ENCODE results near the gene A2ML1. TPM values are rescaled to one million over a fixed set of nuclear protein-coding genes. Genes with fewer than 3 reads are reported as not detected.
"Not testable (repeated sequence)": the region's sequence is repeated elsewhere in the genome, so short reads cannot be mapped to it uniquely, and the experiment has no call there.

A2ML1 gene
- total RNA-seq, 1 experiment from 2014 or later: not detected

DNA sequence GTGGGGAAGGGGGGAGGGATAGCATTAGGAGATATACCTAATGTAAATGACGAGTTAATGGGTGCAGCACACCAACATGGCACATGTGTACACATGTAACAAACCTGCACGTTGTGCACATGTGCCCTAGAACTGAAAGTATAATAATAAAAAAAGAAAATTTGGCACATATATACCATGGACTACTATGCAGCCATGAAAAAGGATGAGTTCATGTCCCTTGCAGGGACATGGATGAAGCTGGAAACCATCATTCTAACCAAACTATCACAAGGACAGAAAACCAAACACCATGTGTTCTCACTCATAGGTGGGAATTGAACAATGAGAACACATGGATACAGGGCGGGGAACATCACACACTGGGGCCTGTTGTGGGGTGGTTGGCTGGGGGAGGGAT lies 21.2 kb upstream of the A2ML1 start:
- H3K4me3 ChIP-seq; H3K27me3 ChIP-seq; H3K4me1 ChIP-seq; H3K27ac ChIP-seq; H3K36me3 ChIP-seq; H3K9me3 ChIP-seq (replicated peaks); DNase-seq: not testable (repeated sequence)

DNA sequence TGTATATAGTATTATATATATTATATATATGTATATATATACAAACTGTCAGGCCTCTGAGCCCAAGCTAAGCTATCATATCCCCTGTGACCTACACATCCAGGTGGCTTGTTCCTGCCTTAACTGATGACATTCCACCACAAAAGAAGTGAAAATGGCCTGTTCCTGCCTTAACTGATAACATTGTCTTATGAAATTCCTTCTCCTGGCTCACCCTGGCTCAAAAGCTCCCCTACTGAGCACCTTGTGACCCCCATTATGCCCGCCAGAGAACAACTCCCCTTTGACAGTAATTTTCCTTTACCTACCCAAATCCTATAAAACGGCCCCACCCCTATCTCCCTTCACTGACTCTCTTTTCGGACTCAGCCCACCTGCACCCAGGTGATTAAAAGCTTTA lies 17.6 kb upstream of the A2ML1 start:
- H3K36me3 ChIP-seq; H3K27me3 ChIP-seq; H3K27ac ChIP-seq; DNase-seq; H3K4me1 ChIP-seq; H3K9me3 ChIP-seq (replicated peaks); H3K4me3 ChIP-seq: not testable (repeated sequence)

DNA sequence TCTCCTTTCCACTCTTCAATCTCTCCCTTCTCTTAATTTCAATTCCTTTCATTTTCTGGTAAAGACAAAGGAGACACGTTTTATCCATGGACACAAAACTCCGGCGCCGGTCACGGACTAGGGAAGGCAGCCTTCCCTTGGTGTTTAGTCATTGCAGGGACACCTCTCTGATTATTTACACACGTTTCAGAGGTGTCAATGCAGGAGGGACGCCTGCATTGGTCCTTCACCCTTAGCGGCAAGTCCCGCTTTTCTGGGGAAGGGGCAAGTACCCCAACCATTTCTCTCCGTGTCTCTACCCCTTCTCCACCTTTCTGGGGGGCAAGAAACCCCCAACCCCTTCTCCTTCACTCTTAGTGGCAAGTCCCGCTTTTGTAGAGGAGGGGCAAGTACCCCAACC lies 16.9 kb upstream of the A2ML1 start:
- H3K27ac ChIP-seq; H3K4me3 ChIP-seq; H3K27me3 ChIP-seq; H3K4me1 ChIP-seq; H3K36me3 ChIP-seq; DNase-seq; H3K9me3 ChIP-seq (replicated peaks): not testable (repeated sequence)

DNA sequence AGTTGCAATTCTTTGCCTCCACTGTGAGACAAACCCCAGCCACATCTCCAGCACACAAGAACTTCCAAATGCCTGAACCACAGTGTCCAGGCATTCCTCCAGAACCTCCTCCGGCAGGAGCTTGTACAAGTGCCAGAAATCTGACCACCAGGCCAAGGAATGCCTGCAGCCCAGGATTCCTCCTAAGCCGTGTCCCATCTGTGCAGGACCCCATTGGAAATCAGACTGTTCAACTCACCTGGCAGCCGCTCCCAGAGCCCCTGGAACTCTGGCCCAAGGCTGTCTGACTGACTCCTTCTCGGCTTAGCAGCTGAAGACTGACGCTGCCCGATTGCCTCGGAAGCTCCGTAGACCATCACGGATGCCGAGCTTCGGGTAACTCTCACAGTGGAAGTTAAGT lies 15.3 kb upstream of the A2ML1 start:
- not testable (repeated sequence) for H3K4me3 ChIP-seq; H3K36me3 ChIP-seq; H3K27me3 ChIP-seq; H3K4me1 ChIP-seq; H3K27ac ChIP-seq; DNase-seq; H3K9me3 ChIP-seq (replicated peaks)

DNA sequence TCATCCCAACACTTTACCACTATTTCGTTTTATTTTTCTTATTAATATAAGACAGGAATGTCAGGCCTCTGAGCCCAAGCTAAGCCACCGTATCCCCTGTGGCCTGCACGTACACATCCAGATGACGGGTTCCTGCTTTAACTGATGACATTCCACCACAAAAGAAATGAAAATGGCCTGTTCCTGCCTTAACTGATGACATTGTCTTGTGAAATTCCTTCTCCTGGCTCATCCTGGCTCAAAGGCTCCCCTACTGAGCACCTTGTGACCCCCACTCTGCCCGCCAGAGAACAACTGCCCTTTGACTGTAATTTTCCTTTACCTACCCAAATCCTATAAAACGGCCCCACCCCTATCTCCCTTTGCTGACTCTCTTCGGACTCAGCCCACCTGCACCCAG lies 12.3 kb upstream of the A2ML1 start:
- not testable (repeated sequence) for H3K36me3 ChIP-seq; H3K4me3 ChIP-seq; H3K27ac ChIP-seq; H3K9me3 ChIP-seq (replicated peaks); H3K4me1 ChIP-seq; DNase-seq; H3K27me3 ChIP-seq

DNA sequence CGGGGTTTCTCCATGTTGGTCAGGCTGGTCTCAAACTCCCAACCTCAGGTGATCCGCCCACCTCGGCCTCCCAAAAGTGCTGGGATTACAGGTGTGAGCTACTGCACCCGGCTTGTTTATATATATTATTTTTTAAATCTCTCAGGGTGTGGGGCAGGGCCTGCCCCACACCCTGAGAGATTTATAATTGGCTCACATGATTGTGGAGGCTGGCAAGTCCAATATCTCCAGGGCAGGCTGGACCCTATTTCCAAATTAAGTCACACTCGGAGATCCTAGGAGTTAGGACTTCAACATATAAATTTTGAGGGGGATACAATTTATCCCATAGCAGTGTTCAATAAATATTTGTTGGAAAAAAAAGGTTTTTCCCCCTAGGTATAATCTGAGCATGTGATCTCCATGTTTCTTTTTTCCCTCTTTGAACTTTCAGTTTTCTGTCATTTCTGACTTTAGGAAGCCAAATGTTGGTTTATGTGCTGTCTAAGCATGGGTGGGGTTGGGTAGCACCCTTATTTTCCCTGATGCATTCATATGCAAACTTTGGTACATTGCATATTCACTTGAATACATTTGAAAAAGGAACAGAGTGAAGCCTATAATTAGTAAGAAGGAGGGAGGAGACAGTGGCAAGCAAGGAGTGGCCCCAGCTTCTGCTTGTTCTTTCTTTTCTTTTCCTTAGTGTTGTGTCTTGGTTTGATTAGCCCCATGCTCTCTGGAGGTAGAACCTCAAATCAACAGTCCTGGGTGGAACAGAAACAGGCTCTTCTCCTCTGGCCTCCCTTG lies 8.7 kb upstream of the A2ML1 start:
- no peaks in the 10 kb centered on the region for H3K4me1 ChIP-seq
- DNase-seq: no peak
- H3K4me3 ChIP-seq: no peak overlapping the region
- H3K27me3 ChIP-seq: no peaks in the 10 kb centered on the region
- H3K9me3 ChIP-seq (replicated peaks): no peaks in the 10 kb centered on the region
- H3K36me3 ChIP-seq: no peaks in the 10 kb centered on the region
- H3K27ac ChIP-seq: no peak overlapping the region

DNA sequence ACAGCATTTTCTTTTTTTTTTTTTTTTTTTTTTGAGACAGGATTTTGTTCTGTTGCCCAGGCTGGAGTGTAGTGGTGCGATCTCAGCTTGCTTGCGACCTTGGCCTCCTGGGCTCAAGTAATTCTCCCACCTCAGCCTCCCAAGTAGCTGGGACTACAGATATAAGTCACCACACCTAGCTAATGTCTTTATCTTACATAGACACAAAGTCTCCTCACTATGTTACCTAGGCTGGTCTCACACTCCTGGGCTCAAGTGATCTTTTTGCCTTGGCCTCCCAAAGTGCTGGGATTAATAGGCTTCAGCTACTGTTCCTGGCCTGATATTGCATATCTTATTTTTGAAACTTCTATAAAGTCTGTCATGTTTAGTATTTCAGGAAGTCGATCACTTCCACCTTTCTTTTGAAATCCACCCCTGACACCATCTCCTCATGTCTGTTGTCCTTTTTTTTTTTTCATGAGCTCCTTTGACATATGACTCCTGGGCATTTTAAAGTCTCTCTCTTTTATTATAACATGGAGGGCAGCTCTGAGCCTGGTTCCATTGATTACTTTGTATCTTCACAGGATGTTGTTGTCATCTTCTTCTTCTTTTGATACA lies 5.9 kb upstream of the A2ML1 start:
- no peak for DNase-seq
- H3K9me3 ChIP-seq (replicated peaks): no peaks in the 10 kb centered on the region
- H3K27ac ChIP-seq: no peak overlapping the region
- no peaks in the 10 kb centered on the region for H3K27me3 ChIP-seq
- H3K4me3 ChIP-seq: no peak overlapping the region
- 0 out of 2 replicates have a peak, but pooled peaks cover 3% of the 10 kb centered on the region for H3K4me1 ChIP-seq
- H3K36me3 ChIP-seq: no peaks in the 10 kb centered on the region

DNA sequence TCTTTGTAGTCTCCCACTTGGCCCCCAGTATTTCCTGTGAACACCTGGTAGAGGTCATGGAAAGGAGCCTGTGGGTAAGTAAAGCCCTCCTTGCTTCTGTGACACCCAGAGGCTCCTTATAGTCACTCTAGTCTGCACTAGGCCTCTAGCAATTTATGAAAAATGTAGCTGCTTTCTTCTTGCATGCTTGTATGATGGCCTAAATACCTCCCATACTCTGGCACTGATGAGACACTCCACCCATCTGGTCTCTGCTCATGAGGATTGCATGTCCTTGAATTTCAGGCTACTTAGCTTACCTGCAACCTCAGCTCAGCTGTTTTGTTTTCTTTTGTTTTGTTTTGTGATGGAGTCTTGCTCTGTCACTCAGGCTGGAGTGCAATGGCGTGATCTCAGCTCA lies 4.6 kb upstream of the A2ML1 start:
- H3K9me3 ChIP-seq (replicated peaks): no peaks in the 10 kb centered on the region
- no peak for DNase-seq
- no peak overlapping the region for H3K4me3 ChIP-seq
- H3K4me1 ChIP-seq: 0 out of 2 replicates have a peak, but pooled peaks cover 3% of the 10 kb centered on the region
- no peaks in the 10 kb centered on the region for H3K36me3 ChIP-seq
- H3K27me3 ChIP-seq: peaks cover under 1% of the 10 kb centered on the region; the same call in 1 of the 2 replicates
- H3K27ac ChIP-seq: no peak overlapping the region

DNA sequence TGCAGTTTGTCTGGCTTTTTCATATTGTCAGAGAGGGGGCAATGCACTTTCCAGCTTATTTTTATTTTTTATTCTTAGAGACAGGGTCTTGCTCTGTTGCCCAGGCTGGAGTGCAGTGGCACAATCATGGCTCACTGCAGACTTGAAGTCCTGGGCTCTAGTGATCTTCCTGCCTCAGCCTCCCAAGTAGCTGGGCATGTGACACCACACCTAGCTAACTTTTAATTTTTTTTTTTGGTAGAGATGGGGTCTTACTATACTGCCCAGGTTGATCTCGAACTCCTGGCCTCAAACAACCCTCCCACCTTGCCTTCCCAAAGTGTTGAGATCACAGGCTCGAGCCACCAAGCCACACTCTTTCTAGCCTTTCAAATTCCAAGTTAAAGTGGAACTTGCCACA lies 3.9 kb upstream of the A2ML1 start:
- DNase-seq: no peak
- H3K27ac ChIP-seq: no peak overlapping the region

DNA sequence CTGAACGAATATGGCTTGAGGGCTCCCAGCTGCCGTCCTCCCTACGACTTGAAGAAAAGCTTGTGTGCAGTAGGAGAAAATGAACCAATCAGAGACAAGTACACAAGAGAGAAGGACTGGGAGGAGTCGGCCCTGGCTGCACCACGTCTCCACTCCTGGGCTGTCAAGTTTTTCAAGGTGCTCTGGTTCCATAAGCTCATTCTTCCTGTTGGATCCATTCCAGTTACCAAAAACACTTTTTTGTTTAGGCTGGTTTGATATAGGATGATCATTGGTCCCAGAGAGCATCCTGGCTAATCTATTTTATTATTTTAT lies 2.8 kb upstream of the A2ML1 start:
- no peaks in the 10 kb centered on the region for H3K36me3 ChIP-seq
- H3K4me3 ChIP-seq: no peak overlapping the region
- peaks cover 5% of the 10 kb centered on the region; the same call in 1 of the 2 replicates for H3K27me3 ChIP-seq
- H3K4me1 ChIP-seq: 0 out of 2 replicates have a peak, but pooled peaks cover 3% of the 10 kb centered on the region
- no peak overlapping the region for H3K27ac ChIP-seq
- DNase-seq: peak; percentile 7 to 47
- no peaks in the 10 kb centered on the region for H3K9me3 ChIP-seq (replicated peaks)

More for the DNA sequence above, 3.9 kb upstream of the A2ML1 start:
- Histone ChIP-seq H3K27me3 (peaks cover 5% of the 10 kb centered on the region; the same call in 1 of the 2 replicates), H3K9me3 (replicated peaks) (no peaks in the 10 kb centered on the region), H3K4me3 (no peak overlapping the region), H3K4me1 (0 out of 2 replicates have a peak, but pooled peaks cover 3% of the 10 kb centered on the region), H3K36me3 (no peaks in the 10 kb centered on the region)

DNA sequence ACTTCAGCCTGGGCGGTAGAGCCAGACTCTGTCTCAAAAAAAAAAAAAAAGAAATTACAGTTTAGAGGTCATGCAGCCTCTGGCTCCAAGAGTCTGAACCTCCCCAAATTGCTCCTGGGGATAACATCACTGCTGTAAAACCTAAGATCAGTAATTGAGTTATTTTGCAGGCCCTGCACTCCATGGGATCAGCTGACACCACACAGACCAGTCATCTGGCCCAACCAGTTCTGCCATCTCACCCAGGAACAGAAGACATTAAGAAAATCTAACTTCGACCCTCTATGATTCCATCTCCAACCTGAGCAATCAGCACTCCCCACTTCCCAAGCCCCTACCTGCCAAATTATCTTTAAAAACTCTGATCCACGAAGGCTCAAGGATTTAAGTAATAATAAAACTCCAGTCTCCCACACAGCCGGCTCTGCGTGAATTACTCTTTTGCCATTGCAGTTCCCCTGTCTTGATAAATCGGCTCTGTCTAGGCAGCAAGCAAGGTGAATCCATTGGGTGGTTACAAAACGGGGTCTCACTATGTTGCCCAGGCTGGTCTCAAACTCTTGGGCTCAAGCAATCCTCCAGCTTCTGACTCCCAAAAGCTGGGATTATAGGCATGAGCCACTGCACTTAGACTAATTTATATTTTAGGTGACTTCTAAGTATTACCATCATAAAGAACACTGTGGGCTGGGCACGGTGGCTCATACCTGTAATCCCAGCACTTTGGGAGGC lies 1.6 kb upstream of the A2ML1 start:
- not testable (repeated sequence) for H3K4me1 ChIP-seq; H3K9me3 ChIP-seq (replicated peaks); H3K4me3 ChIP-seq; H3K36me3 ChIP-seq; H3K27me3 ChIP-seq; DNase-seq; H3K27ac ChIP-seq

DNA sequence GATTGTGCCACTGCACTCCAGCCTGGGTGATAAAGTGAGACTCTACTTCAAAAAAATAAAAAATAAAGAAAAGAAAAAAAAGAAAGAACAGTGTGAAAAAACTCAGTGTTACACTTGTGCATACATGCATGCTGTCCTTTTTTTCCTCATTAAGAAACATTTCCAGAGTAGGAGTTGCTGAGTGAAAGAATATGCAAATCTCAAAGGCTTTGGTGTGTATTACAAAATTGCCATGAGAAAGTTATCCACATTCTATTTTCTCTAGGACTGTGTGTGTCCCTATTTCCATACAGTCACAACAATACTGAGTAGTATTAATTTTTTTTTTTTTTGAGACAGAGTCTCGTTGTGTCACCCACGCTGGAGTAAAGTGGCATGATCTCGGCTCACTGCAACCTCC lies 830 bp upstream of the A2ML1 start:
- no peak for DNase-seq
- H3K9me3 ChIP-seq (replicated peaks): no peaks in the 10 kb centered on the region; the same call in 1 of the 2 replicates
- 0 out of 2 replicates have a peak, but pooled peaks cover 3% of the 10 kb centered on the region for H3K4me1 ChIP-seq
- H3K36me3 ChIP-seq: no peaks in the 10 kb centered on the region
- H3K27me3 ChIP-seq: peaks cover 5% of the 10 kb centered on the region; the same call in 1 of the 2 replicates
- H3K4me3 ChIP-seq: no peak overlapping the region
- H3K27ac ChIP-seq: no peak overlapping the region

DNA sequence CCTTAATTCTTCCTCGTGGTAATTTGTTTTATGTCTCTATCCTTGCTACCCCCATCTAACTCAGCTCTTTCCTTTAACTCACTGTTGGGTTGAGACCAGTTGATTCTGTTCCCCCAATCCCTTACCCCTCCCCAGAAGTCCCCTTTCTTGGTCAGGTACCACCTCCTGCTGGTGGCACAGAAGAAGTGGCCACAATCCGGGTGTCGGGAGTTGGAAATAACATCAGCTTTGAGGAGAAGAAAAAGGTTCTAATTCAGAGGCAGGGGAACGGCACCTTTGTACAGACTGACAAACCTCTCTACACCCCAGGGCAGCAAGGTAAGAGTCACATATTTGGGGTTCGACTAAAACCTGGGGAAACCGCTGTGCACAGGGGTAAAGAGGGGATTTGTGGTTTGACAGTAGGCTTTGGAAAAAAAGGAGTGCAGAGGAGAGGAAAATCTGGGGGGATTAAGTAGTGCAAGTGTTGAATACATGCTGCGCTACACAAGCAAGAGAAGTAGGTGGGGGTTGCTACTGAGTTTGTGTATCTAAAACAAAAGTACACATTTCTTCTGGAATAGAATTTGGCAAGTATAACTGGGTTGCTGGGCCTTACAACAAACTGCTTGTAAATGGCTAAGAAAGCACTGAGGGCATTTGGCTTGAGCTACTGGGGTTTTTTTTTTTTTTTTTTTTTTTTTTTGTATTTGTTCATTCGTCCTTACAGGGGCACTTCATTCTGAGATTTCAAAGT lies 1.3 kb downstream of the A2ML1 start:
- Histone ChIP-seq H3K27me3 (peaks cover 5% of the 10 kb centered on the region; the same call in 1 of the 2 replicates), H3K36me3 (no peaks in the 10 kb centered on the region), H3K9me3 (replicated peaks) (no peaks in the 10 kb centered on the region; the same call in 1 of the 2 replicates), H3K4me3 (no peak overlapping the region), H3K27ac (no peak overlapping the region), H3K4me1 (0 out of 2 replicates have a peak, but pooled peaks cover 3% of the 10 kb centered on the region)
- DNase-seq: peak; percentile 56 to 79

DNA sequence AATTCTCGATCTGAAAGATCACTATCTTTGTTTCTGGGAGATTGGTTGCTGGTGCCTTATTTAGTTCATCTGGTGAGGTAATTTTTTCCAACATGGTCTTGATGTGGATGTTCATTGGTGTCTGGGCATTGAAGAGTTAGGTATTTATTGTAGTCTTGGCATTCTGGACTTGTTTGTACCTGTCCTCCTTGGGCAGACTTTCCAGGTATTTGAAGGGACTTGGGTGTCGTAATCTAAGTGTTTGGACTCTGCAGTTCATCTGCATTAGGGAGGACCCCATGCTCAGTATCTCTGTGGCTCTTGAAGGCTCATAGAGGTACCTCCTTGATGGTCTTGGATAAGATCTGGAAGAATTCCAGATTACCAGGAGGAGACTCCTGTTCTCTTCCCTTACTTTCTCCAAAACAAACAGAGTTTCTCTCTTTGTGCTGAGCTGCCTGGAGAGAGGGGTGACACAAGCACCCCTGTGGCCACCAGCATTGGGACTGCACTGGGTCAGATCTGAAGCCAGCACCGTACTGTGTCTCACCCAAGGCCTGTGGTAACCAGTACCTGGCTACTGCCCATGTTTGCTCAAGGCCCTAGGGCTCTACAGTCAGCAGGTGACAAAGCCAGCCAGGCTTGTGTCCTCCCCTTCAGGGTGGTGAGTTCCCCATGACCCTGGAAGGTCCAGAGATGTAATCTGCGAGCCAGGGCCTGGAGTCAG lies 5.3 kb downstream of the A2ML1 start:
- DNase-seq: no peak
- Histone ChIP-seq H3K9me3 (replicated peaks) (no peaks in the 10 kb centered on the region; the same call in 1 of the 2 replicates), H3K27ac (no peak overlapping the region), H3K27me3 (peaks cover 5% of the 10 kb centered on the region; the same call in 1 of the 2 replicates), H3K36me3 (no peaks in the 10 kb centered on the region), H3K4me1 (no peaks in the 10 kb centered on the region), H3K4me3 (no peak overlapping the region)
